Subcutaneous adipose tissue (tissue), 4 donors: Measurements from ENCODE around the gene AFTPH. TPM values are rescaled to one million over a fixed set of nuclear protein-coding genes. Genes with fewer than 3 reads are reported as not detected.

ENCODE experiments used
- CTCF ChIP-seq: fragments of 450-650 bp; IDR thresholded peaks from one replicate; pipeline ENCODE4 v1.5.1; 2016; ENCODE audit warnings: low read depth, mild to moderate bottlenecking, control low read depth, antibody characterized with exemption, moderate library complexity
- total RNA-seq, 4 donors: library from RNA; depleted of rRNA; stranded (reverse); fragments of >200 nt; gene quantifications; one replicate each; pipeline ENCODE4 v1.1.0, GENCODE V29; 2016

Gene AFTPH, protein sequence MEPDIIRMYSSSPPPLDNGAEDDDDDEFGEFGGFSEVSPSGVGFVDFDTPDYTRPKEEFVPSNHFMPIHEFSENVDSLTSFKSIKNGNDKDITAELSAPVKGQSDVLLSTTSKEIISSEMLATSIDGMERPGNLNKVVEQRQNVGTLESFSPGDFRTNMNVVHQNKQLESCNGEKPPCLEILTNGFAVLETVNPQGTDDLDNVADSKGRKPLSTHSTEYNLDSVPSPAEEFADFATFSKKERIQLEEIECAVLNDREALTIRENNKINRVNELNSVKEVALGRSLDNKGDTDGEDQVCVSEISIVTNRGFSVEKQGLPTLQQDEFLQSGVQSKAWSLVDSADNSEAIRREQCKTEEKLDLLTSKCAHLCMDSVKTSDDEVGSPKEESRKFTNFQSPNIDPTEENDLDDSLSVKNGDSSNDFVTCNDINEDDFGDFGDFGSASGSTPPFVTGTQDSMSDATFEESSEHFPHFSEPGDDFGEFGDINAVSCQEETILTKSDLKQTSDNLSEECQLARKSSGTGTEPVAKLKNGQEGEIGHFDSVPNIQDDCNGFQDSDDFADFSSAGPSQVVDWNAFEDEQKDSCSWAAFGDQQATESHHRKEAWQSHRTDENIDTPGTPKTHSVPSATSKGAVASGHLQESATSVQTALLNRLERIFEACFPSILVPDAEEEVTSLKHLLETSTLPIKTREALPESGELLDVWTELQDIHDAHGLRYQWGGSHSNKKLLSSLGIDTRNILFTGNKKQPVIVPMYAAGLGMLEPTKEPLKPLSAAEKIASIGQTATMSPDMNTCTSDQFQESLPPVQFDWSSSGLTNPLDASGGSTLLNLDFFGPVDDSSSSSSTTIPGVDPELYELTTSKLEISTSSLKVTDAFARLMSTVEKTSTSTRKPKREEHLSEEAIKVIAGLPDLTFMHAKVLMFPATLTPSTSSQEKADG
- 10 to 100 TPM; 39.2 to 50.5 (median 44.7) TPM for total RNA-seq

DNA sequence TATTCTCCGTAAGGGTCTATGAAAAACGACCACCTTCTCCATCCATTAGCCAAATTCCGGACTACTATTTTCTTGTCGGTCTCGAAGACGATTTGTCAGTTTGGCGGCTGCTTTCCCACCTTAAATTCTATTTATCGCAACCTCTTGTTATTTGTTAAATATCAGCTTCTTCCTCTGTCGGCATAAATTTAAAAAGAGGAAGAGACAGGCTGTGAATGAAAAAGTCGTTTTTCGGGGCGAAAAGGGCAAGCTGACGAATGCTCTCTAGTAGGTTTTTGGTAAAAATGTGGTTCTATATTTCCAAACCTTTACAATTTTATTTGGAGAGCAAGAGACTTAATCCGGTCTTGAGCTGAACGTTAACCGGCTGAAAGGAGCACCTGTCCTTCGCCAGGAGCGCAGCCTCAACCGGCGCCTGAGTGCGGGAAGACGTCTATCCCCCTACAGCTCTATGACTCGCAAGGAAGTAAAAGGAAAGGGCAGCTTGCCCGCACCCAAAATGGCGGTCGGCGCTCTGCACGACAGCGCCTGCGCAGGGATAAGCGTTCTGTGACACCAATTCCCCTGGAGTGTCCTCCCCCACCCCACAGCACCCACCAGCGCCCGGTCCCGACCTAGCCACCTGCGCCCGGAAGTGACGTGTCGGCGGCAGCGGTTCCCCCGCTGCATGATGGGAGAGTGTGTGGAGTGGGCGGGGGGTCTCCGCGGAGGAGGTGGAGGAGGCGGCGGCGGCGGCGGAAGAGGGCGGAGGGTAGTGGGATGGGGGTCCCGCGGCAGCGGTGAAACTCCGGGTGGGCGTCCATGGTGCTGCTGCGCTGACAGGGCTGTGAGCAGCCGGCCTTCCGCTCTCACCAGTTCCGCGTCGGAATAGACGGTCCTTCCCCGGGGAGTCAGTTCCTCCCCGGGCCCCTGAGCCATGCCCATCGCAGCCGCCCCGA lies at the start of gene AFTPH:
TSS of gene AFTPH (plus strand) at position 663 of the 938 bp plus-strand sequence. CDS start 27,147 bp downstream, outside the sequence.
- TF ChIP-seq CTCF = no peak

- TF ChIP-seq CTCF = no peak
Observed at GRCh38 chr2:64474636-64475035, 49.5 kb upstream of the AFTPH start.

- no peak for TF ChIP-seq CTCF
Observed at GRCh38 chr2:64477037-64477436, 47.1 kb upstream of the AFTPH start.

GRCh38 chr2:64477979-64478378 lies 46.1 kb upstream of the AFTPH start:
- TF ChIP-seq CTCF = no peak

GRCh38 chr2:64478502-64479230 lies 45.5 kb upstream of the AFTPH start:
- no peak for TF ChIP-seq CTCF

DNA sequence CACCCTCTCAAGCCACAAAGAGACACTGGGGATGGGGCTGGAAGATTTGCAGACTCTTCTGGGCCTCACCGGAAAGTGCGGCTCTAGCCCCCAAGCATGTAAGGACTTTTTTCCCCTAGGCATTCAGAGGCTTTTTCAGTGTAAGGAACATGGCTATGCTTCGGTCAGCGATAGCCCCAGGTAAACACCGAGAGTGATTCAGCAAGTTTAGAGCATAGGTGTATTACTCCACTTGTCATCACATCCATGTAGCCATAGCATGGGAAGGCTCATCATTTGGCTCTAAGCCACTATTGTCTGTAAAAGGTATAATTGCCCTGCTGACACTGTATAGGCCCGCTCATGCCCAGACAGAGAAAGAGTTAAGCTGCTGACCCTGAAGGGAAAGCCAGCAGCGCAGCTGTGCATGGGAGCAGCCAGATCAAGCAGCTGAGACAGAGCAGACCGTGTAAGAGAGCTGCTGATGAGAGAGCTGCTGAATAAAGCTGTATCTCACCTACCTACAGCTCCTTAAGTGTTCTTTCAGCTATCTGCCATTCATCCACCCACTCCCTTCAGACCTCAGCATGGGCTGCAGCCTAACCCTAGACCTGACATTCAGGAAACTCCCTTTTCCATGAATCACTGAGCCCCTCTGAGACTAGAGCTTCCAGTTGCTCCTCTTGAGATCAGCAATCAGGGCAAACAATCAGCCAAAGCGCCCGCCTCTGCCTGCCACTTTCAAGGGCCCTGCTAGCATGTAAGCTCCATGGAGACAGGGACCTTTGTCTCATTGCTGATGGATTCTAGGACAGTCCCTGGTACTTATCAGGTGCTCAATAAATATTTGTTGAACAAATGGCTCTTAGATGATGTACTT lies 44.6 kb upstream of the AFTPH start:
- TF ChIP-seq CTCF = no peak
